HG03432 (cell line): Measurements from ENCODE around the gene WIZ.
A peak's percentile ranks its signal among the peaks of the same experiment; 100 is the strongest.
"Not testable (repeated sequence)": the region's sequence is repeated elsewhere in the genome, so short reads cannot be mapped to it uniquely, and the experiment has no call there.

Experiments
- ATAC-seq: cut with Tn5 transposase; IDR thresholded peaks from one replicate; pipeline ENCODE4 v1.9.1; 2021; ENCODE audit warnings: mild to moderate bottlenecking, moderate library complexity; ENCODE audit not compliant: unreplicated experiment

Gene WIZ

DNA sequence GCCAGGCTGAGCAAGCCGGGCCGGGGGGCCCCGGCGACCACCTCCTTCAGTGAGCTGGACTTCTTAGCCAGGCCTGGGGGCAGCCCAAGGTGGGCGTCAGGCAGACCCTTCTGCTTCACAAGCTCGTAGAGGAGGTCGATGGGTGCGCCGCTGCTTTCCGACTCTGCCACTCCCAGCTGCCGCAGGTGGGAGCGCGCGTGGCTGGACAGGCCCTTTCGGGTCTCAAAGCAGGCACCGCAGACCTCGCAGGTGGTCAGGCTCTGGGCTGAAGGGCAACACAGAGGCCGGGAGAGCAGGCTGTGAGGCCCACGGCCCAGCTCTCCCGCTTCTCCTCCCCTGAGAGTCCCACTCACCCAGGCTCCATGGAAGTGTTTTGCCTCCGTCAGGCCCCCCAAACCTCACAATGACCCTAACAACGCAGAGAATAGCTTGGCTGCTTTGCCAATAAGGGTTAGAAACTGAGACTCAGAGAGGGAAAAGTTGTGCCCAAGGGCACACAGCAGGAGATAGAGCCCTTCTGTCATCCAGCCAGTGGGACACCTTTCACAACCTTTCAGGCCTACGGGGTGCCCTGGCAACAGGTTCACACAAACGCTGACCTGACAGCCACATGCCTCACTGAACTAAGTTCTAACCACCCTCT, 19.8 kb downstream of the WIZ start:
- ATAC-seq = no peak

DNA sequence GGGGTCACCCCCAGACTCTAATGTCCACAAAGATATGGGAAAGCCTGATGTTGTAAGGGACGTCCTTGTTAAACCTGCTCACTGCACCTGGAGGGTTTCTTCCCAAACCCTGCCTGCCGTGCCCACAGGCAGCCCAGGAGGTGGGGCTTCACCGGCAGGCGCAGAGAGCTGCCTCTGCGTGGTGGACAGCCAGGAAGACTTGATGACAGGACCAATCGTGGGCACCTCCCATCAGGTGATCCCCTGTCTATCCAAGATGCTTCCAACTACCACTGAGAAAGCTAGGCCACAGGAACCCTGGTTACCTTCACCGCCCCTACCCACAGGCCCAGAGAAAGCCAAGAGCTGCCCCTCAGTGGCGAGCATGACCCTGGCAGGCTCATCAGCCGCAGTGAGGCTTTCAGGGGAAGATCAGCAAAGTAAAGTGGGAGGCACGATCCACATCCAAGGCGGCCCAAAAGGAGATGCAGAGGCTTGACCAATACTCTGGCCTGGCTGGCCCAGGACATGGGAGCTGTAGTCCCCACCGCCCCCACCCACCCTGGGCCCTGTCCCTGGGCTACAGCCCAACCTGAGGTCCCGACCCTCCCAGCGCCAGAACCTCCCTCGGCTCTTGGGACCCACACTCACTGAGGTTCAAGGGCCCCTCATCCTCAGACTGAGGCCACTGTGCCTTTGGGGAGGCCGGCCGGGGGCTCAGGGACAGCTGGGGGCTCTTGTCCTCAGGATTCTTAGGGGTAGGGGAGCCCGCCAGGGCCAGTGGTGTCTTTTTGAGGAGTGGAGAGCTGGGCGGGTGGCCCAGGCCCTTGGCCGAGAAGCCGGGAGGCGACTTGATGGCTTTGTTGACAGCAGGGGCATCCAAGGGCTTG, 20.6 kb downstream of the WIZ start:
- no peak for ATAC-seq

DNA sequence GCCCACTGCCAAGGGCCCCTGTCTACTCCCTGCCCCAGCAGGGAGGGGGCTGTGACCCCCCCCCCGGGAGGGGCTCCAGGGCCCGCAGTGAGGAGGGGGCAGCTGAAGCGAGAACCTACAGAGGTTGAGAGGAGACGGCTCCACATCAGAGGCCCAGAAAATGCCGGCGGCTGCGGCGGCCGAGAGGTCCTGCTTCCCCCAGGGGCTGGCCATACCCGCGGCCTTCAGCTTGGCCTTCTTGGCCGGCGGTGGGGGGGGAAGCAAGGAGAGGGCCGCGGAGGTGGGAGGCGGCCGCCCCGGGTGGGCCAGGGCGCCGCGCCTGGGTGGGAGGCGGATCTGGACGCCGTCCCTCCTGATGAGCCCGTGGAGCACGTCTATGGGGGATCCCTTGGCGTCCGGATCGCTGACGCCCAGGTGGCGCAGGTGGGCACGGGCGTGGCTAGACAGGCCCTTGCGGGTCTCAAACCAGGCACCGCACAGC, 21.7 kb downstream of the WIZ start:
- no peak for ATAC-seq

DNA sequence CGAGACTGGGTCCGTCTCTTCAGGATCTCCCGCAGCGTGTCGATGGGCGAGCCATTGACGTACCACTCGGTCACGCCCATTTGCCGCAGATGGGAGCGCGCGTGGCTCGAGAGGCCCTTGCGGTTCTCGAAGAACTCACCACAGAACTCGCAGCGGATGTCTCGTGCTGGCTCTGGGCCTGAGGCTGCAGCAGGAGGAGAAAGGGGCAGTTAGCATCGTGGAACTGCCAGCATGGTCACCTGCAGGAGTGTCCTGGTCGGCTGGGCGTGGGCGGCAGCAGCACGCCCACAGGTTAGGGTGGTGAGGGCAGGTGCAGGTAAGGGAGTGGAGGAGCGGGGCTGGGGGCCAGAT, 22.4 kb downstream of the WIZ start:
- no peak for ATAC-seq

DNA sequence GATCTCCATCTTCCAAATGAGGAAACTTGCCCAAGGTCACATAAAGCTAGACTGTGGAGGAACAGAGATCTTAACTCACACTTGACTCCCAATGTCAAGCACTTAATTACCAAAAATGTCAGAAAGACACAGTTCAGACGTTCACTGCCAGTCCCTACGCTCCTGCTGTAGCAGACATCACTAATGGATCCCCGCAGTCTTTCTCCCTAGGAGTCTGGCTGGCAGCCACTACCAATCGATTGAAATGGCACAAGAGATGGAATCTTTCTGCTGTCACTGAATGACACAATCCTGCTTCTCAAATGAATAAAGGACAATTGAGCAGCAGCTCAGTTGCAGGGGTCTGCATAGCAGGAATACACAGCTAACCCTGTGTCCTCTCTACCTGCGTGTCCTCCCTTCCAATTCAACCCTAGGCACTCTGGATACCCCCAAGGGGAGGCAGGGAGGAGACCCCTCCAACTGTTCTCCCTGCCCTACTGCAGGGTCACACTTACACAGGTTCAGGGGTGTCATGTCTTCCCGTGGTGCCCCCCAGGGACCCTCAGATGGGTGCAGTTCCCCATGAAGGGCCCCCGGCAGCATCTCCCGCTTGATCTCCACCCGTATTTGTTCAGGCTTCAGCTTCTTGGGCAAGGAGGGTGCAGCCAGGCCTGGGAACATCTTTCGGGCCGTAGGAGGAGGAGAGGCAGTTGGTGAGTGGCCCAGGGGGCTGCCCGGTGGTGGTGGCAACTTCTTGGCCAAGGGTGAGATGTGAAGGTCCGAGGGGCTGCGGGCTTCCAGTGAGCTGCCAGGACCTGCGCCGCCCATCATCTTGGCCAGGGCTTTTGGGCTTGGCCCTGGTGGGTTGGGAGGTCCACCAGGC, 23.0 kb downstream of the WIZ start:
- no peak for ATAC-seq

DNA sequence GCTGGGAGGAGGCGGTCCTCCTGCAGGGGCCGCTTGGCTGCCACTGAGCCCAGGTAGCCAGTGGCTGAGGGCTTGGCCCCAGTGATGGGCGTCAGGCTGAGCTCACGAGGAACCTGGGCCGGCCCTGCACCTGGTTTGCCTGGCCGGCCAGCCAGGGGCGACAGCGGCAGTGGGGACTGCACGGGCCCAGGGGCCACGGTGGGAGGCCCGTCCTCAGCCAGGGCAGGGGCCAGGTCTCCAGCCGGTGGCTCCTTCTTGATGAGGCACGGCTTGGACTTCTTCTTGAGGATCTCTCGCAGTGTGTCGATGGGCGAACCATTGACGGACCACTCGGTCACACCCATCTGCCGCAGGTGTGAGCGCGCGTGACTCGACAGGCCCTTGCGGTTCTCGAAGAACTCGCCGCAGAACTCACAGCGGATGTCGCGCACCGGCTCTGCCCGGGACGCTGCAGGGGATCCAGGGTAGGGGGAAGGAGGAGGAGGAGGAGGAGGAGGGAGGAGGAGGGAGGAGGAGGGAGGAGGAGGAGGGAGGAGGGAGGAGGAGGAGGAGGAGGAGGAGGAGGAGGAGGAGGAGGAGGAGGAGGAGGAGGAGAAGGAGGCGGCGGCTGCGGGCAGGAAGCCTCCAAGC, 24.3 kb downstream of the WIZ start:
- no peak for ATAC-seq

DNA sequence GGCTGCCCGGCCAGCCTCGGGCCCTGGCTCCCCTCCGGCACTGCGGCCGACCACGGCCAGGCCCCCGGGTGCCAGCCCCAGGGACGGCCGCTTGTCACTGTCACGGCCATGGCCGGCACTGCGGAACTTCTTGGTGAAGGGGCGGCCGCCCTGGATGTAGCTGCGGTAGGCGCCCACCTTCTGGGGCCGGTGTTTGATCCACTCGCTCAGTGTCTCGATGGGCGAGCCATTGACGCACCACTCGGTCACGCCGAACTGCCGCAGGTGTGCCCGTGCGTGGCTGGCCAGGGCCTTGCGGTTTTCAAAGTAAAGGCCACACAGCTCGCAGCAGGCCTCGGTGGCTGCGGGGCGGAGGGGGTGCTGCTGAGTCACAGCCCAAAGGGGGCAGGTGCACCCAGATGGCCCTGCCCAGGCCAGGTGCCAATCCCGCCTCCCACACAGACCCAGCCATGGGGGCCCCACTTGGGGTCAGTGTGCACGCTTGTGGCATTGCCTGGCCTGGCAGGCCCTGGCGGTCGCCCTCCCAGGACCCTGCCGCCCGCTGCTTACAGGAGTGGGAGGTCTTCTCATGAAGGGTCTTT, 25.0 kb downstream of the WIZ start:
- ATAC-seq = no peak

DNA sequence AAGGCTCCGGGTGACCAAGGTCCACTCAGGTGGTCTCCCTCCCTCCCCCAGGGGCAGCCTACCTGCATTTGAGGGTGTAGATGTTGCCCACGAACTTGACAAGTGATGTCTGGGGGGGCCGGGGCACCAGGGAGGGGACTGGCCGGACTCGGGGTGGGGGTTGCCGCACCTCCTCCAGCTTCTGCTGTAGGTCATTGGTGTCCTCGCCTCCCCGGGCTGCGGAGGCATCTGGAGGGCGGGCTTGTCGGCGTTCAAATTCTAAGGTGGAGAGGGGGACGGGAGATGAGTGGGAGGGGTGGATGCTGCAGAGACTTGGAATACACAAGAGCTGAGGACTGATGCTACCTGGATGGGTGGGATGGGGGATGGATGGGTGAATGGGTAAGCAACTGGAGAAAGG, 25.6 kb downstream of the WIZ start:
- no peak for ATAC-seq

DNA sequence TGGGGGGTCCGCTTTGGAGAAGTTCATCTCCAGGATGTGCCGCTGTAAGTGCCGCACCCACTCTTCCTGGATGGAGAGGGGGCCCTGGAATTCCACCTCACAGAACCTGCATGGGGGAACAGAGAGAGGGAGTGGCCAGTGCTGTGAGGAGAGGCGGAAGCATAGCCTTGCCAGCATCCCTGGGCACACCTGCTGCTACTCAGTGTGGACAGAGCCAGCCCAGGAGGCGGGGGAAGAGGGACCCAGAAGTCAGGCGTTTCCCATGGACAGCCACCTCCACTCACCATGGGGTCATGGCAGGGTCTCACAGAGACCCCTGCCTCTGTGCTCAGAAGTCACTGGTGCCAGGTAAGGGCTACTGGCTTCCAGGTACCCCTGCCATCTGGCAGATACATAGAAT, 26.6 kb downstream of the WIZ start:
- no peak for ATAC-seq

DNA sequence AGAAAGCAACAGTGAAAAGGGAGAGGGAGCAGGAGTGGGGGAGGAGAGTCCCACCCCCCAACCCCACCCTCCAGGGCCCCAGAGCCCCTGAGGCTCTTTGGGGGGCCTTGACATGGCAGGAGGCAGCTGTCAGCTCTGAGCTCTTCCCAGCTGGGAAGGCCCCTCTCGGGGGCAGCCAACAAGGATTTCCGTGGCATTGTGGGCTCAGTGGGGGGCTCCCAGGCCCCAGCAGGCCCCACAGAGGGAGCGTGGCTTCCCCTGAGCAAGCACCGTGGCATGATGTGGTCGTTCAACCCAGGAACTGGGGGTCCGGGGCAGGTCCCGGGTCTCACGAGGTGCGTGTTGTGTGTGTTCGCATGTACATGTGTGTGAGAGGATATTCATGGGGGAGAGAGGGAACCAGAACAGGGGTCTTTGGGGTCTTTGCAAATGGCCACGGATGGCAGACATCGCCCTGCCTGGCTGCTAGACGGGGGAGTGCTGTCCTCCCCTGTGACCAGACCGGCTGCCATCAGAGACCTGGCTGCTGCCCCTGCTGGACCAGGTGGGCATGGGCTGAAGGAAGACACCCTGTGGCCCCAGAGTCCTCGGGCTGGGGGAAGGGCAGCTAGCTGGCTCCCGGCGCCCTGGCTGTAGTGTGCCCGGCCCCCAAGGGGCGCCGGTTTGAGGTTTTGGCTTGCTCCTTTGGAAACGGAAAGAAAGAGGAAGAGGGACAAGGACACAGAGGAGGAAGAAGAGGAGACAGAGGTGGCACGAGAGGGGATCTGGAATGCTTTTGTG, 27.3 kb downstream of the WIZ start:
- no peak for ATAC-seq

DNA sequence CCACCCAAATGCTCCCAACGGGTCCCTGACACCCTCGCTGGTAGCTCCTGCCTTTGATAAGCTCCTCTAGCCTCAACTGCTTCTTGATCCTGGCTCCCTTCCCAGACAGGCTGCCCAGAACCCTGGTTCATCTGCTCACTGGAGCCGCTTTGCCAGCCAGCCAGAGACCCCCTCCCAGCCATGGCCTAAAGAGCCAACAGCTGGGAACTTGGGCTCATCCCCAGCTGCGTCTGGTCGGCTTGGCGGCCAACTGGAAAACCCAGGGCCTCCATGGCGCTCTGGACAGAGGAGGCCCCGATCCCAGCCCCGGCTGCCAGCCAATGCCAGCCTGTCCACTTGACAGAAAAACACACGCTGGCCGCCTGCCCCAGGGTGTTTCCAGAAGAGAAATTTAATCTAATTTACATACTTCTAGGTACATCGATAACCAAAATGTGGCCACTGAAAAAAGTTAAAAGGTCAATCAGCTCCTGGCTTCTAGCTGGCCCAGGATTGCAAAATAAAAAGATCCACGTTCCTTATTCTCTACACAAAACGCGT, 28.0 kb downstream of the WIZ start:
- no peak for ATAC-seq

DNA sequence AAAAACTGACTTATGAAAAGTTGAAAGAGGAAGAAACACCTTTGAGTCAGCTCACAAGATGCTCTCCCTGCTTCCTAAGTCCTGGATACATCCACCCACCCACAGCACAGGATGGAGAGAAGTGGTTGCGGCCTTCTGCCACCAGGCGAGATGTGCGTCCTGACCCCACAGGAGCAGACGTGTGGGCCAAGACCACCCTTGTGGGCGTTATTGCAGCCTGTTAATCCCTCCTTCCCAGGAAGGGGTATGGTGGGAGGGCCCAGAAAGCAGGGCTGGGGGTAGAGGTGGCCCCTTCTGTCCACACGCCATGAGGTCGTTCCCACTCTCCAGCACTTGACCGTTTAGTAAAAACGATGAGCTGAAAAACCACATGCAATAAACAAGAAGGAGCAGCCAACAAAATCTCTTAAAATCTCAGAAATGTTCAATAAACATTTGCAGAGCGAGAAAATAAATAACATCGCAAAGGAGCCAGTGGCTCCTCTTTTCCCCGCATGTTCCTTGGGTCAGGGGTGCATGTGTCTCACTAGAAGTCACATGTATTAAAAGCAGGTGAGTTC, 28.5 kb downstream of the WIZ start:
- ATAC-seq = no peak

DNA sequence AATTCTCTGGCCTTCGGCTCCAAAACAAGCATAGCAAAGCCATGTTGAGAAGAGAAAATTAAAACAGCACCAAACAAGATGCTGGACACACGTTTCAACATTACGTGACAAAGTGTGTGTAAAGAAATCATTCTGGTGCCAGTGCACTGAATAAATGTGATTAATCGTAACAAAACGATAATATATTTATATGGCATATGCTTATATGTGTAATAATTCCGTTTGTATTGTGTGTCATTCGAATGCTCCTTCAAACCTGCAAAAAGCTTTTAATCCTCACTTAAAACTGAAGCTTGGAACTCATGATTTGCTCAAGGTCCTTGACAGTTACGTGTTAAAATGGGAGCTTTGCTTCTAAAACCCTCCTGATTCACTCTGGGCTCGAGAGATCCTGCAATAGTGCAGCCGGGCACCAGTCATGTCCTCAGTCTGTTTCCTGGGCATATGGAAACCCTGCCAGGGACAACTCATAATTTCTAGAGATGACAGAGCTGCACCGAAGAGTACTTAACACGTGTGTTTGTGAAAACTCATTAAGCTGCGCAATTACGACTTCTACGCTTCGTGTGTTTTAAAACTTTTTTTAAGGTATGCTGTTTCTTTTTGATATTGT, 30.2 kb downstream of the WIZ start:
- ATAC-seq = no peak

DNA sequence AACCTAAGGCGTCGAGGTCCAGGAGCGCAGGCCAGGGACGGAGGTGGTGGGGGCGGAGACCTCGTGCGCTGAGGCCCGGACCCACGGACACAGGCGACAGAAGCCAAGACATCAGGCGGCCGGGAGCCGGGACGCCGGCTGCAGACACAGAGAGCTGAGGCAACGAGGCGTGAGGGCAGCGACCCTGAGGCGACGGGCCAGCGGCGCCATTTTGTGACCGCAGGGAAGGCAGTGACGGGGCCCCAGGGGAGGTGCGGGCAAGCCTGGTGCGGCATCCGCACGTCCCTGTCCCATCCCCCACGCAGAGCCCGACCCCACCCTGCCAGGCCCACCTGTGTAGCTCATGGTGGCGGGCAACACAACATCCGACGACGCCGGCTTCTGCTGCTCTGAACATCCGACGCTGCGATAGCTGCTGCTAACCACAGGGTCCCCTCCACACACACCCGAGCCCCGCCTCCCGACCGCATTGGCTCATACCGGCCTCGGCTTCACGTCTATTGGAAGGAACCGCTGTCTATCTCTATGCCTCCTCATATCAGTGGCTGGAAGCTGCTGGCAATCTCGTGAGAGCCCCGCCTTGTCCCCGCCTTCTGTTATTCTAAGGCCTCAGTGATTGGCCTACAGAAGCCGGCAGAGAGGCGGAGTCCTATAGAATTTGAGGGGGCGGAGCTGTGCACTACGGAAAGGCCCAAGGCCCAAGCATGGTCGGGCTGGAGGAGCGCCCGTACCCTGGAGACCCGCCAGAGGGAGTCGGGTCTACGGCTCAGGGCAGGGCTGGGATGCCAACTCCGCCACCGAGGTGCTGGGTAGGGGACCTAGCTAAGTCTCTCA, 31.0 kb downstream of the WIZ start, which contains the start of gene AKAP8L:
TSS of gene AKAP8L (minus strand) at position 410 of the 834 bp plus-strand sequence. CDS start at position 345, 65 bp downstream.
- ATAC-seq = peak; percentile 91

DNA sequence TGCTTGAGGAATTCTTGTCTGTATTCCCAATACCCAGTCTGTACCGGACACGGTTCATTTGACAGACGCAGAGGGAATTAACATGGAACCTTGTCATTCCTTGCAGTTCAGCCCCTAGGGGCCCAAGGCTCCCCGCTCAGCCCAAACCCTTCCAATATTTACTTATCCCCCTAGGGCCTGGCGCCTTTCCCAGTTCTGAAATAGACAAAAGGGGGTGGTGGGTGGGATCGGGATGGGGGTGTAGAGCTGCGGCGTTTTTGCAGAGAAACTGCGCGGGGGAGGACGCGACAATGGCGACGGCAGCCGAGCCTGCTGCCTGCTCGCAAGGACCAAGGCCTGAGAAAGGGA, 31.6 kb downstream of the WIZ start:
- no peak for ATAC-seq

DNA sequence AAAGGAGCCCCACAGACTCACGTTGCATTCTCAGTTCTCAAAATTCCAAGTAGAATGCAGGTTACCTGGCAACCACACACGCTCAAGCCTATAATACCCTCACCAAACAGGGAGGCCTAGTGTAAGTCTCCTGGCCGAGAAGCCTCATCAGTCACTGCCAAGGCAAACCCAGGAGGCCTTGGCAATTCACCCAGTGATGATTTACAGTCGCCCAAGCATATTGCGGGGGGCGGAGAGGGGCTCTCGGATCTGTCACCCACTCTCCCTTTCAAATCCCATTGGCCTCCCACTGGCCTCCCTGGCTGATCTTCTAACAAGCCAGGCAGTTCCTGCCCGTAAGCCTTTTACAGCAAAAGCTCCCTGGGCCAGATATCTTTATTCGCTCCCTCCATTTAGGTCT, 32.1 kb downstream of the WIZ start:
- no peak for ATAC-seq

DNA sequence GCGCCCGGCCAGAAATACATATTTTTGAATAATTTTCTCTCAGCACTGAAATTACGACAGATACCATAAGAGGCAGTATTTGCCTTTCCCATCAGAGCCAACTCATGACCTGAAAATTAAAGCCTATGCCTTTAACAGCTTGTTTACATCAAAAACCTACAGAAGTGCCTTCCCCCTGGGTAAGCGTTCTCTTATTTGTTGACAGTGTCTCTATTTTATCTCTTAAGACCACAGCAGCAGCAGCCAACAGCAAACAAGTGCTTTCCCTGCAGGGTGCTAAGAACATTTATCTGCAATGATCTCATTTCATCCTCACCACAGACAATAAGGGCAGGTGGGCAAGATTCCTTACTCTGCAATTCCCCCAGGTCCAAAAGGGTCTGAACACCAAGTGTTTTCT, 36.9 kb downstream of the WIZ start:
- no peak for ATAC-seq

DNA sequence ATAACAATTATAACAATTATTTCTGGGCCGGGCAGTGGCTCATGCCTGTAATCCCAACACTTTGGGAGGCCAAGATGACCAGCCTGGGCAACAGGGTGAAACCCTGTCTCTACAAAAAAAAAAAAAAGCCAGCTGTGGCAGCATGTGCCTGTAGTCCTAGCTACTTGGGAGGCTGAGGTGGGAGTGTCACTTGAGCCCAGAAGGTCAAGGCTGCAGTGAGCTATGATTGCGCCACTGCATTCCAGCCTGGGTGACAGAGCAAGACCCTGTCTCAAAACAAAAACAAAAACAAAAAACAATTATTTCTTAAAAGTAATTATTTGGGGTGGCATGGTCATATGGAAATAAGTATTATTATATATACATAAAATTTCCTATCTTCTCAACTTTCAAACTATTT, 38.4 kb downstream of the WIZ start:
- not testable (repeated sequence) for ATAC-seq
